Stimulated activated CD8-positive, alpha-beta memory T cell treated with anti-CD3 and anti-CD28 coated beads, Interleukin-12 subunit alpha, Interleukin-12 subunit beta, amount 100 ng/mL, for 1 hour (primary cell): Measurements from ENCODE around the gene STK32C.
"Not testable (repeated sequence)": the region's sequence is repeated elsewhere in the genome, so short reads cannot be mapped to it uniquely, and the experiment has no call there.

Experiments
- DNase-seq: peaks from one replicate; pipeline ENCODE4 v3.0.0-alpha.2; 2020; ENCODE audit warnings: low read depth

Gene STK32C

DNA sequence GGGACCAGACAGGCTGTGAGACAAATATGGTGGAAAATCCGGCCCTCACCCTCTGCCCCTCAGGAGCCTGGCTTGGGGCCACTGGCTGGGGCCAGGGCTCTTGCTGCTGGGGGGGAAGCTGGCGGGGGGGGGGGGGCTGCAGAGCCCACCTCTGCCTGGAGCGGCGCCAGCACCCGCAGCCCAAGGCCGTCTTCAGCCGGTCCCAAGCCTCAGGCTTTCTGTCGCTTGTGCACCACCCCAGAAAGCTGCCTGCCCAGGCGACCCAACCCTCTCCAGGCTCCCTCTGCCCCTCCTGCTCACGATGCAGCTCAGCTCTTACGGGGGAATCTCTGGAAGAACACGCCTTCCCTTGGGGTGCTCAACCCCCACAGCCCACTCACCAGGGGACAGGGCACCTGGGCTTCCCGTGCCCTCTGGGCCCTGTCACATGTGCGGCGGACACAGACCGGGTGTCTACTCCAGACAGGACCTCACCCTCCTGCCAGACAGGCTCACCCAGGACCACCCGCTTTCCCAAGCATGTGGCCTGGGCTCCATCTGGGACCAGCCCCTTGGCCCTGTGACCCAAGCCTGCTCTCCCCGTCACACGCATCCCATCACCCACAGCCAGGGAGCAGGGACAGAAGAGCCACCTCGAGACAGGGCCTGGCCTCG is 77.1 kb downstream of the STK32C start:
- DNase-seq: no peak

GRCh38 chr10:132229834-132230556 is 77.8 kb downstream of the STK32C start:
- DNase-seq: no peak

DNA sequence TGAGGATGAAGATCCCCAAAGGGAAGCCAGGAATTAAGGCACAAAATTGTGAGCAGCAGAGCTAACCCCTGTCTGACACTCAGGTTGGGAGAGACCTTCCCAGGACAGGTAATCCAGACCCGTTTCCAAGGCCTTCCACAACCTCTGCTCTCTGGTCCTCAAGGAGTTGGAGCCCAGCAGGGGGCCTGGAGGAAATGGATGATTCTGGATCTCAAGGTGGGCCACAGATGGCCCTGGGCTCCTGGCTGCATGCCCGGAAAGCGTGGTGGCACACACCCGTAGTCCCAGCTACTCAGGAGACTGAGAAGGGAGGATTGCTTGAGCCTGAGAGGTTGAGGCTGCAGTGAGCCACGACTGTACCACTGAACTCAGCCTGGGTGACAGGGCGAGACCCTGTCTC is 78.7 kb downstream of the STK32C start:
- DNase-seq: no peak

DNA sequence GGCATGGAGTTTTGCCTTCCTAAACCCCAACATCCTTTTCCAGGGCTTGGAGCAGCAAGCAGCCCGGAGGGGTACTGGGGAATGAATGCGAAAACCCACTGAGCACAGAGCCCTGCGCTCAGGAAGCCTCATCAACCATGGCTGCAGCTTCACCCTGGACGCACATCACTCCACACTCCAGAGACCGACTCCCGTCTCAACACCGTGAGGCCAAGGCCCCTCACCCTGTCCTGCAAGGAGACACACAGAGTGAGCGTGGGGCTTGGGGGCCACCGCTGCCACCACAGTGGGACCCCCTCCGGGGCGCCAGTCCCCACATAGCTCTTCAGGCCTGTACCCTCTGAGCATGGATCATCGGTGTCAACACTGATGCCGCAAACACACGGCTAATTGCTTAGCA is 79.1 kb downstream of the STK32C start:
- no peak for DNase-seq

- no peak for DNase-seq
Measured at GRCh38 chr10:132227851-132228390, 79.8 kb downstream of the STK32C start.

- DNase-seq: no peak
Measured at GRCh38 chr10:132226586-132227405, 81.0 kb downstream of the STK32C start.

- DNase-seq: no peak
Measured at GRCh38 chr10:132225849-132226205, 81.9 kb downstream of the STK32C start.

GRCh38 chr10:132225073-132225848 is 82.5 kb downstream of the STK32C start:
- no peak for DNase-seq

- DNase-seq: no peak
Measured at GRCh38 chr10:132224343-132225072, 83.2 kb downstream of the STK32C start.

GRCh38 chr10:132223611-132224342 is 84.0 kb downstream of the STK32C start:
- DNase-seq: no peak

DNA sequence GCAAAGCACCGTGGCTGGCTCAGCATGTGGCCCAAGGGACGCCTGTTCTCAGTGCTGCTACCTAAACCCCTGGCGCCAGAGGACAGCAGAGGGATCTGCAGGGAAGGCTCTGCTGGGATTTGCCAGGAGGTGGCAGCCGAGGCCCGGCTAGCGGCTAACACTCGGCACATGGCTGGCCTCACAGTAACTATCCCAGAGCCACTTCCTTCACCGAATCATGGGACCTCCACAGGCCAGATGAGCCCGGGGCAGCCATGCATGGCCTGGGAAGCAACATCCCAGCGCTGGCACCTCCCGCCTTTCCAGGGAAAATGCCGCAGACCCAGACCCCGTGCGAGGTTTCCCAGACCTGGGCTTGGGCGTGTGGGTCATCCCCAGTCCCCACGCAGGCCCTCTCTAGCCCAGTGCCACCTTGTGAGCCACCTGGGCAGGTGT is 84.6 kb downstream of the STK32C start:
- DNase-seq: peak; percentile 38

DNA sequence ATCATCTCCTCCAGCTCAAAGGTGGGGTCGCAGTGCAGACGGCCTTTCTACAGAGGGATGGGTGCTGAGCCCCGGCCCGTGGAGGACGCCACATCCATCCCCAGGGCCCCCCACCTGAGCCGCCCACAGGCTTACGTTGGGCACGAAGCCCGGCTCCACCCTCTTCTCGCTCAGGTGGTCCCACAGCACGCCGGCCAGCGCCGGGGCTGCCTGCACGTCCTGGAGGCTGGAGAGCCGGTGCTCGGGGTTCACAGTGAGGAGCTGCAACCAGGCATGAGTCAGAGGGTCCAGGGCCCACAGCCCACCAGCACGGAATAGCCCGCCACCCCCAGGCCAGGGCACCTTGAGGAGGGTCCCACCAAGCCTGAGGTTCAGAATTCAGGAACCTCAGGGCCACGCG is 85.0 kb downstream of the STK32C start:
- DNase-seq: no peak

DNA sequence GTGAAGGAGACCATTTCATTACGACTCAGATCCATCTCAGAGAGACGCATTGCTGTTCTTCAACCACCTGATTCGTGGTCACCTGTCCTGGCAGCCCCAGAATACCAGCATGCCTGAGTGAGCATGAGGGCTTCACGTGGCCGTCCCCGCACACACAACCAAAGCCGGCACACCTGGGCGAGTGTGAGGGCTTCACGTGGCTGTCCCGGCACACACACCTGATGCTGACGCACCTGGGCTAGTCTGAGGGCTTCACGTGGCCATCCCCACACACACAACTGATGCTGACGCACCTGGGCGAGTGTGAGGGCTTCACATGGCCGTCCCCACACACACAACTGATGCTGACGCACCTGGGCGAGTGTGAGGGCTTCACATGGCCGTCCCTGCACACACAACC is 86.8 kb downstream of the STK32C start:
- DNase-seq: not testable (repeated sequence)

- DNase-seq: no peak
Measured at GRCh38 chr10:132220061-132220460, 87.7 kb downstream of the STK32C start.

GRCh38 chr10:132219486-132219885 is 88.3 kb downstream of the STK32C start:
- no peak for DNase-seq

DNA sequence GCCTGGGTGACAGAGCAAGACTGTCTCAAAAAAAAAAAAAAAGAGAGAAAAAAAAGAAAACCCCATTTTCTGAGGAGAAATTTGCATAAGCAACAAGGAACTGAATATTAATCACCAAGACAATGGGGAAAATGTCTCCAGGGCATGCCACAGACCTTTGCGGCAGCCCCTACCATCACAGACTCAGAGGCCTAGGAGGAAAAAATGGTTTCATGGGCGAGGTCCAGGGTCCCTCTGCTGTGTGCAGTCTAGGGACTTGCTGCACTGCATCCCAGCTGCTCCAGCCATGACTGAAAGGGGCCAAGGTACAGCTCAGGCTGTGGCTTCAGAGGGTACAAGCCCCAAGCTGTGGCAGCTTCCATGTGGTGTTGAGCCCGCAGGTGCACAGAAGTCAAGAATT is 91.3 kb downstream of the STK32C start:
- DNase-seq: not testable (repeated sequence)

GRCh38 chr10:132213917-132214316 is 93.8 kb downstream of the STK32C start:
- no peak for DNase-seq

DNA sequence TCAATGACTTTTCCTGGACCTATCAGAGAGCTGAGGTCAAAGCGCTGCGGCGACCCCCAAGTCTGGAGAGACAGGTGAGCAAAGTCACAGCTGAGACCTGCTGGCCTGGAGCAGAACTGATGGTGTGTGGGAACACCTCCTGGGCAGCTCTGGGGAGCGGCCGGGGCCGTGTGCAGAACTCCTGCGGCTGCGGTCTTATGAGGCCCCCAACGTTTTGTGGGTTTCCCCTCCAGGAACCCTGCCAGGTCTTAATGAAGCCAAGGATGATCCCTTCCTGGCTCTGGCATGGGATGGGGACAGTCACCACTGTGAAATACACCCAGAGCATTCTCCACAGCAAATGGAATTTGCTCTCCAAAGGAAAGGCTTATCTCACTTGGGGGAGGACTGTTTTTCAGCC is 94.9 kb downstream of the STK32C start:
- DNase-seq: no peak

DNA sequence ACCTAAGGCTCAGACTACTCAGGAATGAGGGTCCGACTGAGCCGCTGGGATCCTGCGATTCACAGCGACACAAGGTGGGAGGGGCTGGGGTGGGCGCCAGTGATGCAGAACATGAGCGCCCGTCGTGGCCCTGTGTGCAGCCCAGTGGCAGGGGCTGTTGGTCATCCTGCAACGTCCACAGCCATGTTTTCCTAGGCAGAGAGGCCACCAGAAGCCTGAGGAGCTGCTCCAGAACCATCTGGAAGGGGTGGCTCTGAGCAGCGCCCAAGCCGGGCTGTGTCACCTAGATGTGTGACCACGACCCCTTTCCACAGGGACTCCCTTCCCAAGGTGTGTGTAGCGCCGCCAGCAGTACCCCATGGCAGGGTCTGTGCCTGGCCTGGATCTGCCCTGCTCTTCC is 96.5 kb downstream of the STK32C start:
- no peak for DNase-seq

GRCh38 chr10:132210766-132211165 is 97.0 kb downstream of the STK32C start:
- no peak for DNase-seq
